K562 (cell line): ENCODE data around the gene DYRK1A. TPM values are rescaled to one million over a fixed set of nuclear protein-coding genes. Genes with fewer than 3 reads are reported as not detected.

ENCODE experiments used
- ATF6 ChIP-seq: sonication (generic); formaldehyde crosslinking; IDR thresholded peaks from 2 replicates; pipeline ENCODE4 v1.4.0; 2020; ENCODE audit warnings: mild to moderate bottlenecking, missing genetic modification reagents
- FOXJ2 ChIP-seq: fragments of 200-800 bp; sonication (Bioruptor generic); IDR thresholded peaks from 2 replicates; pipeline ENCODE4 v1.6.1; 2016; ENCODE audit warnings: missing genetic modification characterization, missing compliant biosample characterization
- HDAC2 ChIP-seq: fragments of 450-650 bp; IDR thresholded peaks from 2 replicates; pipeline ENCODE4 v1.6.1; 2016; ENCODE audit warnings: mild to moderate bottlenecking
- ID3 ChIP-seq, 2 experiments: fragments of 250-450 bp in 1 of 2; fragments of 450-650 bp in 1 of 2; sonication (Bioruptor Pico) in 1 of 2; IDR thresholded peaks; 2 replicates each; pipeline versions ENCODE4 v1.6.1 to v1.8.0; 2016 to 2021; ENCODE audit warnings: mild to moderate bottlenecking in 2 of 2, moderate library complexity in 2 of 2, missing compliant biosample characterization in 1 of 2, missing genetic modification characterization in 1 of 2
- KAT7 ChIP-seq: sonication (generic); formaldehyde crosslinking; IDR thresholded peaks from 2 replicates; pipeline ENCODE4 v1.8.0; 2022; ENCODE audit warnings: missing genetic modification reagents, mild to moderate bottlenecking, borderline replicate concordance
- MXI1 ChIP-seq: IDR thresholded peaks from 2 replicates; pipeline ENCODE4 v1.6.1; 2011; ENCODE audit warnings: low read depth, mild to moderate bottlenecking, improper control_type of control experiment, low read length
- NR2C2 ChIP-seq, 2 experiments: fragments of 200-800 bp in 1 of 2; sonication (Bioruptor generic) in 1 of 2; sonication (generic) in 1 of 2; formaldehyde crosslinking in 1 of 2; IDR thresholded peaks; 2 replicates each; pipeline versions ENCODE4 v1.6.1 to v1.8.0; 2016 to 2022; ENCODE audit warnings: mild to moderate bottlenecking in 1 of 2, missing compliant biosample characterization in 1 of 2, missing genetic modification characterization in 1 of 2, missing genetic modification reagents in 1 of 2
- PHTF2 ChIP-seq: fragments of 250-450 bp; sonication (Bioruptor Pico); IDR thresholded peaks from 2 replicates; pipeline ENCODE4 v1.5.0; 2021; ENCODE audit warnings: mild to moderate bottlenecking
- SMARCA4 ChIP-seq: fragments of 450-650 bp; IDR thresholded peaks from 2 replicates; pipeline ENCODE4 v1.6.1; 2016
- STAT5B ChIP-seq: fragments of 250-450 bp; sonication (Bioruptor Pico); IDR thresholded peaks from 2 replicates; pipeline ENCODE4 v1.8.0; 2021; ENCODE audit warnings: mild to moderate bottlenecking, inconsistent platforms
- ZC3H11A ChIP-seq: IDR thresholded peaks from 2 replicates; pipeline ENCODE4 v1.6.1; 2012; ENCODE audit warnings: low read depth, low read length, improper control_type of control experiment
- ZNF197 ChIP-seq: fragments of 200-800 bp; sonication (Bioruptor generic); IDR thresholded peaks from 2 replicates; pipeline ENCODE4 v1.6.1; 2016; ENCODE audit warnings: low read depth, missing genetic modification characterization, missing compliant biosample characterization
- ZNF232 ChIP-seq: sonication (generic); formaldehyde crosslinking; IDR thresholded peaks from 2 replicates; pipeline ENCODE4 v1.8.0; 2022; ENCODE audit warnings: mild to moderate bottlenecking, missing genetic modification reagents
- ZNF347 ChIP-seq: fragments of 450-650 bp; formaldehyde crosslinking; IDR thresholded peaks from 2 replicates; pipeline ENCODE4 v1.4.0; 2020; ENCODE audit warnings: low read depth, mild to moderate bottlenecking, moderate library complexity
- ZNF445 ChIP-seq: fragments of 250-450 bp; sonication (Bioruptor Pico); IDR thresholded peaks from 2 replicates; pipeline ENCODE4 v1.4.0; 2020; ENCODE audit warnings: low read depth, mild to moderate bottlenecking, moderate library complexity
- ZNF668 ChIP-seq: fragments of 250-450 bp; sonication (Bioruptor Pico); IDR thresholded peaks from 2 replicates; pipeline ENCODE4 v1.8.0; 2022; ENCODE audit warnings: mild to moderate bottlenecking, inconsistent platforms
- ZNF780A ChIP-seq: fragments of 250-450 bp; sonication (Bioruptor Pico); IDR thresholded peaks from 2 replicates; pipeline ENCODE4 v1.5.0; 2021; ENCODE audit warnings: mild to moderate bottlenecking
- ZSCAN29 ChIP-seq: fragments of 450-650 bp; IDR thresholded peaks from 2 replicates; pipeline ENCODE4 v1.6.1; 2017
- polyA plus RNA-seq, 8 experiments: library from polyadenylated mRNA; depleted of rRNA in 4 of 8; stranded (reverse) in 5 of 8; unstranded in 3 of 8; fragments of >200 nt; fragmentation: Nextera tagmentation in 2 of 8; fragmentation: Illumina TruSeq in 1 of 8; extraction: Ambion mirVana in 2 of 8; extraction: Trizol in 1 of 8; gene quantifications; 2 replicates each; pipeline versions ENCODE4 v1.2.1 to v1.2.3, GENCODE V29; 2011 to 2014; ENCODE audit warnings: inconsistent platforms in 1 of 8, missing spikeins in 1 of 8
- total RNA-seq, 7 experiments: library from RNA; depleted of rRNA in 6 of 7; stranded (reverse); fragments of >200 nt in 6 of 7; fragmentation: Illumina TruSeq in 2 of 7; extraction: Trizol in 2 of 7; gene quantifications; 2 replicates each; pipeline versions ENCODE4 v1.2.1 to v1.2.3, GENCODE V29; 2011 to 2021; ENCODE audit warnings: low replicate concordance in 1 of 7

Gene DYRK1A
- total and polyA plus RNA-seq, 9 of the 15 experiments (the other 6 are each of a cell fraction or from before 2014, with no cell fraction given): 3.7 to 64.8 (median 42.3) TPM

GRCh38 chr21:37370152-37371040, 3.8 kb downstream of the DYRK1A start (continued):
- no peak for TF ChIP-seq ATF6 (CRISPR knock-in tag)
- no peak for TF ChIP-seq HDAC2
- no peak for TF ChIP-seq ZNF347 (CRISPR knock-in tag)
- TF ChIP-seq PHTF2 (CRISPR knock-in tag): no peak
- TF ChIP-seq ZNF668 (CRISPR knock-in tag): no peak
- peak; percentile 85 for TF ChIP-seq SMARCA4
- TF ChIP-seq ZNF445: no peak
- TF ChIP-seq STAT5B (CRISPR knock-in tag): no peak
- no peak for TF ChIP-seq ZC3H11A
- TF ChIP-seq KAT7 (CRISPR knock-in tag): no peak
- 0 out of 2 replicates have a peak, but pooled peaks have one; percentile 24 for TF ChIP-seq ZNF197 (CRISPR knock-in tag)
- TF ChIP-seq ID3 (CRISPR knock-in tag; IDR thresholded peaks at IDR 0.05): no peak
- TF ChIP-seq ID3 (tag; IDR thresholded peaks at IDR 0.05): no peak
- TF ChIP-seq ZNF780A (CRISPR knock-in tag): no peak
- TF ChIP-seq MXI1: no peak
- TF ChIP-seq ZNF232 (CRISPR knock-in tag): no peak
- TF ChIP-seq ZSCAN29: no peak
- no peak for TF ChIP-seq FOXJ2
- no peak for TF ChIP-seq NR2C2 (CRISPR knock-in tag; IDR thresholded peaks at IDR 0.05)
- 0 out of 2 replicates have a peak, but pooled peaks have one; percentile 30 for TF ChIP-seq NR2C2 (tag; IDR thresholded peaks at IDR 0.05)
